IgD-negative memory B cell (primary cell): ENCODE results near the gene BNIP5. TPM values are rescaled to one million over a fixed set of nuclear protein-coding genes. Genes with fewer than 3 reads are reported as not detected.
A peak's percentile ranks its signal among the peaks of the same experiment; 100 is the strongest.

Experiments used
- H3K27ac Mint-ChIP-seq, 3 donors: one replicate each; pipeline ENCODE4 v1.8.0; 2020 to 2022; ENCODE audit warnings: mild to moderate bottlenecking in 3 of 3, mixed read lengths in 3 of 3, moderate library complexity in 1 of 3
- H3K27me3 Mint-ChIP-seq: one replicate; pipeline ENCODE4 v1.8.0; 2021; ENCODE audit warnings: mixed read lengths
- H3K36me3 Mint-ChIP-seq: one replicate; pipeline ENCODE4 v1.8.0; 2020; ENCODE audit warnings: mild to moderate bottlenecking, mixed read lengths
- H3K4me1 Mint-ChIP-seq, 3 donors: one replicate each; pipeline ENCODE4 v1.8.0; 2020 to 2022; ENCODE audit warnings: mixed read lengths in 3 of 3, mild to moderate bottlenecking in 1 of 3
- H3K4me3 Mint-ChIP-seq, 4 donors: one replicate each; pipeline ENCODE4 v1.8.0; 2020 to 2022; ENCODE audit warnings: mild to moderate bottlenecking in 4 of 4, mixed read lengths in 4 of 4, moderate library complexity in 3 of 4
- H3K9me3 Mint-ChIP-seq, 3 donors: one replicate each; pipeline ENCODE4 v1.8.0; 2020 to 2021; ENCODE audit warnings: mixed read lengths in 3 of 3, mild to moderate bottlenecking in 1 of 3
- polyA plus RNA-seq: library from polyadenylated mRNA; unstranded; fragments of 300-500 nt; fragmentation: Illumina TruSeq; gene quantifications from one replicate; pipeline ENCODE4 v1.2.3, GENCODE V29; 2021

BNIP5 gene
- polyA plus RNA-seq, 1 donor from 2014 or later, result not detected

- peaks cover 5% of the 10 kb centered on the region for H3K27me3 Mint-ChIP-seq
- H3K4me1 Mint-ChIP-seq, result peaks cover 0 to 5% (median 2%) of the 10 kb centered on the region in 3 donors
- H3K36me3 Mint-ChIP-seq, result no peaks in the 10 kb centered on the region
- H3K9me3 Mint-ChIP-seq, result peaks cover 0 to 2% (median 0%) of the 10 kb centered on the region in 3 donors
- H3K4me3 Mint-ChIP-seq, result no peak overlapping the region
- H3K27ac Mint-ChIP-seq, result no peak overlapping the region
Observed at GRCh38 chr6:36328600-36328999, 8.1 kb downstream of the BNIP5 start.

GRCh38 chr6:36327919-36328236, 8.8 kb downstream of the BNIP5 start:
- Mint-ChIP-seq H3K4me1 (peaks cover 0 to 5% (median 2%) of the 10 kb centered on the region in 3 donors), H3K27me3 (peaks cover 3% of the 10 kb centered on the region)

GRCh38 chr6:36327226-36327918, 9.3 kb downstream of the BNIP5 start:
- peak overlapping the region in 1 of 4 donors; percentile 51 for H3K4me3 Mint-ChIP-seq
- H3K27me3 Mint-ChIP-seq, result peaks cover 1% of the 10 kb centered on the region
- no peaks in the 10 kb centered on the region for H3K36me3 Mint-ChIP-seq
- peaks cover 0 to 5% (median 2%) of the 10 kb centered on the region in 3 donors for H3K4me1 Mint-ChIP-seq
- H3K9me3 Mint-ChIP-seq, result no peaks in the 10 kb centered on the region
- no peak overlapping the region for H3K27ac Mint-ChIP-seq

More at GRCh38 chr6:36327919-36328236, 8.8 kb downstream of the BNIP5 start:
- Mint-ChIP-seq H3K4me3 (no peak overlapping the region), H3K36me3 (no peaks in the 10 kb centered on the region), H3K9me3 (peaks cover 0 to under 1% (median 0%) of the 10 kb centered on the region in 3 donors), H3K27ac (no peak overlapping the region)

GRCh38 chr6:36326356-36326995, 10.2 kb downstream of the BNIP5 start:
- no peaks in the 10 kb centered on the region for H3K36me3 Mint-ChIP-seq
- H3K4me3 Mint-ChIP-seq, result no peak overlapping the region
- H3K27ac Mint-ChIP-seq, result peak overlapping the region in 1 of 3 donors; percentile 16
- H3K9me3 Mint-ChIP-seq, result no peaks in the 10 kb centered on the region
- H3K4me1 Mint-ChIP-seq, result peaks cover 0 to 4% (median 2%) of the 10 kb centered on the region in 3 donors
- peaks cover 1% of the 10 kb centered on the region for H3K27me3 Mint-ChIP-seq

GRCh38 chr6:36324715-36325114, 12.0 kb downstream of the BNIP5 start:
- peaks cover 0 to 4% (median 2%) of the 10 kb centered on the region in 3 donors for H3K4me1 Mint-ChIP-seq
- no peak overlapping the region for H3K4me3 Mint-ChIP-seq
- H3K27me3 Mint-ChIP-seq, result peaks cover 1% of the 10 kb centered on the region
- H3K36me3 Mint-ChIP-seq, result no peaks in the 10 kb centered on the region
- H3K9me3 Mint-ChIP-seq, result no peaks in the 10 kb centered on the region
- H3K27ac Mint-ChIP-seq, result no peak overlapping the region

- no peaks in the 10 kb centered on the region for H3K36me3 Mint-ChIP-seq
- H3K27me3 Mint-ChIP-seq, result peaks cover 1% of the 10 kb centered on the region
- H3K27ac Mint-ChIP-seq, result no peak overlapping the region
- H3K4me3 Mint-ChIP-seq, result no peak overlapping the region
- peaks cover 0 to 4% (median 2%) of the 10 kb centered on the region in 3 donors for H3K4me1 Mint-ChIP-seq
- H3K9me3 Mint-ChIP-seq, result no peaks in the 10 kb centered on the region
Observed at GRCh38 chr6:36324191-36324590, 12.5 kb downstream of the BNIP5 start.

GRCh38 chr6:36323062-36323461, 13.6 kb downstream of the BNIP5 start:
- no peaks in the 10 kb centered on the region for H3K9me3 Mint-ChIP-seq
- peaks cover 0 to 4% (median 2%) of the 10 kb centered on the region in 3 donors for H3K4me1 Mint-ChIP-seq
- no peak overlapping the region for H3K27ac Mint-ChIP-seq
- no peak overlapping the region for H3K4me3 Mint-ChIP-seq
- peaks cover 1% of the 10 kb centered on the region for H3K27me3 Mint-ChIP-seq
- H3K36me3 Mint-ChIP-seq, result no peaks in the 10 kb centered on the region

- peaks cover 0 to 4% (median 1%) of the 10 kb centered on the region in 3 donors for H3K4me1 Mint-ChIP-seq
Observed at GRCh38 chr6:36322591-36322990, 14.1 kb downstream of the BNIP5 start.

GRCh38 chr6:36320475-36320874, 16.2 kb downstream of the BNIP5 start:
- H3K27ac Mint-ChIP-seq, result no peak overlapping the region
- H3K4me3 Mint-ChIP-seq, result no peak overlapping the region
- H3K36me3 Mint-ChIP-seq, result no peaks in the 10 kb centered on the region
- H3K4me1 Mint-ChIP-seq, result no peaks in the 10 kb centered on the region
- H3K27me3 Mint-ChIP-seq, result no peaks in the 10 kb centered on the region
- H3K9me3 Mint-ChIP-seq, result no peaks in the 10 kb centered on the region

More at GRCh38 chr6:36322591-36322990, 14.1 kb downstream of the BNIP5 start:
- Mint-ChIP-seq H3K9me3 (no peaks in the 10 kb centered on the region), H3K27ac (no peak overlapping the region), H3K4me3 (no peak overlapping the region), H3K27me3 (peaks cover 1% of the 10 kb centered on the region), H3K36me3 (no peaks in the 10 kb centered on the region)

- no peaks in the 10 kb centered on the region for H3K4me1 Mint-ChIP-seq
- no peak overlapping the region for H3K27ac Mint-ChIP-seq
- no peak overlapping the region for H3K4me3 Mint-ChIP-seq
- no peaks in the 10 kb centered on the region for H3K27me3 Mint-ChIP-seq
- H3K36me3 Mint-ChIP-seq, result no peaks in the 10 kb centered on the region
- H3K9me3 Mint-ChIP-seq, result no peaks in the 10 kb centered on the region
Observed at GRCh38 chr6:36319821-36320220, 16.9 kb downstream of the BNIP5 start.

GRCh38 chr6:36319436-36319762, 17.3 kb downstream of the BNIP5 start:
- Mint-ChIP-seq H3K4me3 (no peak overlapping the region), H3K27me3 (no peaks in the 10 kb centered on the region), H3K36me3 (no peaks in the 10 kb centered on the region), H3K4me1 (peaks cover under 1 to 1% (median 1%) of the 10 kb centered on the region in 3 donors), H3K9me3 (no peaks in the 10 kb centered on the region), H3K27ac (no peak overlapping the region)

- H3K9me3 Mint-ChIP-seq, result no peaks in the 10 kb centered on the region
- H3K36me3 Mint-ChIP-seq, result no peaks in the 10 kb centered on the region
- no peaks in the 10 kb centered on the region for H3K27me3 Mint-ChIP-seq
- H3K4me1 Mint-ChIP-seq, result peaks cover 4 to 5% (median 5%) of the 10 kb centered on the region in 3 donors
- no peak overlapping the region for H3K27ac Mint-ChIP-seq
- no peak overlapping the region for H3K4me3 Mint-ChIP-seq
Observed at GRCh38 chr6:36318690-36319435, 17.8 kb downstream of the BNIP5 start.

- no peaks in the 10 kb centered on the region for H3K9me3 Mint-ChIP-seq
- no peak overlapping the region for H3K27ac Mint-ChIP-seq
- H3K36me3 Mint-ChIP-seq, result no peaks in the 10 kb centered on the region
- peaks cover 1% of the 10 kb centered on the region for H3K27me3 Mint-ChIP-seq
- peaks cover 15 to 16% (median 15%) of the 10 kb centered on the region in 3 donors for H3K4me1 Mint-ChIP-seq
- H3K4me3 Mint-ChIP-seq, result no peak overlapping the region
Observed at GRCh38 chr6:36317623-36318022, 19.1 kb downstream of the BNIP5 start.

- H3K4me1 Mint-ChIP-seq, result peaks cover 15 to 20% (median 17%) of the 10 kb centered on the region in 3 donors
- no peaks in the 10 kb centered on the region for H3K9me3 Mint-ChIP-seq
- H3K36me3 Mint-ChIP-seq, result no peaks in the 10 kb centered on the region
- no peak overlapping the region for H3K4me3 Mint-ChIP-seq
- H3K27ac Mint-ChIP-seq, result no peak overlapping the region
- peaks cover 2% of the 10 kb centered on the region for H3K27me3 Mint-ChIP-seq
Observed at GRCh38 chr6:36315921-36316320, 20.8 kb downstream of the BNIP5 start.

GRCh38 chr6:36314221-36315014, 22.3 kb downstream of the BNIP5 start:
- Mint-ChIP-seq H3K4me1 (peaks cover 15 to 20% (median 17%) of the 10 kb centered on the region in 3 donors), H3K9me3 (no peaks in the 10 kb centered on the region), H3K27ac (peak overlapping the region in 1 of 3 donors; percentile 43), H3K4me3 (no peak overlapping the region), H3K36me3 (no peaks in the 10 kb centered on the region), H3K27me3 (peaks cover 2% of the 10 kb centered on the region)
